Measurements from ENCODE around the gene OSBPL2.

OSBPL2 gene

DNA sequence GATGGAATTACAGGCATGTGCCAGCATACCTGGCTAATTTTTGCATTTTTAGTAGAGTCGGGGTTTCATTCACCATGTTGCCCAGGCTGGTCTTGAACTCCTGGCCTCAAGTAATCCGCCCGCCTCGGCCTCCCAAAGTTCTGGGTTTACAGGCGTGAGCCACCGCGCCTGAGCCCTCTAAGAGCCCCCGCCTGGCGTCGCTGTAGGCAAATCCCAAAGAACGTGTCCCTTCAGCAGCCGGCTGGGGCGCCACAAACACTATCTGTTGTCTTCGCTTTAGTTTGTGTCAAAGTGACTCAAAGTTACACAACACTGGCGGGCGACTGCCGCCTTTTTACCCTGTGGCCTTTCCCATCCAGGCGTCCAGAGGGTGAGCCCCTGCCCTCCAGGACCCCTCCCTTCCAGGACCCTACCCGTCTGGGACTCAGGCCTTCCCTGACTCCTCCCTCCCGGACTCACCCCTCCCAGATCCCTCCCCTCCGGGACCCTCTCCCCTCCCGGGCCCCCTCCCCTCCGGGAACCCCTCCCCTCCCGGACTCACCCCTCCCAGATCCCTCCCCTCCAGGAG lies 63.5 kb downstream of the OSBPL2 start:
- peak; percentile 93 for DNase-seq (ENCODE audit: low spot score)

DNA sequence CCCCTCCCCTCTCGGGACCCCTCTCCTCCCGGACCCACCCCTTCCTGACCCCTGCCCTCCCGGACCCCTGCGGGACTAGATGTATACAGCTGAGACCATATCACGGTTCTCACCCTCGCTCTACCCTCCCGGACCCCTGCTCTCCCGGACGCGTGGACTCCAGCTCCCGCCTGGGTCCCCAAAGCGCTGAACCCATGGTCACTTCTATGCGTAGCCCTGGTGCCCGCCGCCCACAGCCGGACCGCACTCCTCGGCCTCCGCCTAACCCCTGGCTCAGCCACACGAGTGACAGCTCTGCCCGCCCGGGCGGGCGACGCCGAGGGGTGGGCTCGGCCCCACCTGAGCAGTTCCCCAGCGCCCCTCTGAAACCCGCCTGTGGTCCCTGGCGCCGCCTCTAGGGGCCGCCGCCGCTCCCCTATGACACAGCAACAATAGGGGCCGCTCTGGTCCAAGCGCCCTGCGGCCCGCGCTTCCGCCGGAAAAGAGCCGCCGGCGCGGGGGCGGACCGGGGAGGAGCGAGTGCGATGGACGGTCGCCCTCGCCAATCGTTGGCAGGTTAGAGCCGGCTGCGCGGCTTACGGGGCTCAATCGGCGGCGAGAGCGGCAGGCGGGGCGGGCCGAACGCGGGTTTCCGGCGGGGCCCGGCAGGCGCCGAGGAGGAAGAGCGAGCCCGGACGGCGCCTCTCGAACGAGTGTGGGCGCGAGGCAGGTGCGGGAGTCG lies 64.2 kb downstream of the OSBPL2 start, which contains the start of gene ADRM1:
Gene ADRM1 (plus strand): TSS at position 657 of the 721 bp plus-strand sequence. CDS start 572 bp downstream, outside the sequence.
- DNase-seq (ENCODE audit: low spot score): peak; percentile 99

DNA sequence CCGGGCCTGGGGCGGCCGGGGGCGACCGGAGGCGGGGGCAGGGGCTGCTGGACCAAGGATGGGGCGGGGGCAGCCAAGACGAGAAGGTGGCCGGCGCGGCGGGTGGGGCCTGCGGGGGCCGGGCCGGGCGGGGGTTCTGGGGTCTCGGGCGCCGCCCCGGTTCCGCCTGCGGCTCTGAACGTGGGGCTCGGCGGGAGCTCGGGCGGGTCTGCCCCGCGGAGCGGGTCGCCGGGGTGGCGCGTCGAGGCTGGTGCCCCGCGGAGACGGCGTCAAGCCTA lies 64.7 kb downstream of the OSBPL2 start:
- no peak for DNase-seq (ENCODE audit: low spot score)

DNA sequence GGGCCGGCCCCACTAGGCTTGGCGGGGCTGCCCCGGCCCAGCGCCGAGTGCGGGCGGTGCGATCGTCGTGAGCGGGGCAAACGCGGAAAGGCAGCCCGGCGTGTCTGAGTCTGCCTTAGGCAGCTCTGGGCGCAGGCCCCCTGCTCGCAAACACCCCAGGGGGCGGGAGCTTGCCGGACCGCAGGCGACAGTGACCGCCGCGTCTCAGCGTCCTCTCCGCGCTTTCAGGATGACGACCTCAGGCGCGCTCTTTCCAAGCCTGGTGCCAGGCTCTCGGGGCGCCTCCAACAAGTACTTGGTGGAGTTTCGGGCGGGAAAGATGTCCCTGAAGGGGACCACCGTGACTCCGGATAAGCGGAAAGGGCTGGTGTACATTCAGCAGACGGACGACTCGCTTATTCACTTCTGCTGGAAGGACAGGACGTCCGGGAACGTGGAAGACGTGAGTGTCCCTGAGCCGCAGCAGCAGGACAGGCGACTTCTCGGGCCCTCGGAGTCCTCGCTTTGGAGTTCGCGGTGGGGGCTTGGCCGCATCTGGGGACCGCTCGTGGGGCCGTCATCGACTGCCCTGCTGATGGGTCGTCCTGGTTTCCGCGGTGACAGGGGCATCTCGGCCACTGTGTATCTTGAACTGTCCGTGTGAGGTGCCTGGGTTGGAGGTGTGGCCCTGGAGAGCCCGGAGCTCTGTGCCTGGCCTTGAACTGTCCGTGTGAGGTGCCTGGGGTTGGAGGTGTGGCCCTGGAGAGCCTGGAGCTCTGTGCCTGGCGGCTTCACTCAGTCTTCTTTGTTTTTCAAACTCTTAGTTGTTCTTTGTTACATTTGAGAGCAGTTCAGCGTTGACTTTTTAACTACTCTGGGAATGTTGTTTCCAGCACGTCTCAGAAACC lies 65.3 kb downstream of the OSBPL2 start:
- peak; percentile 25 for DNase-seq (ENCODE audit: low spot score)

DNA sequence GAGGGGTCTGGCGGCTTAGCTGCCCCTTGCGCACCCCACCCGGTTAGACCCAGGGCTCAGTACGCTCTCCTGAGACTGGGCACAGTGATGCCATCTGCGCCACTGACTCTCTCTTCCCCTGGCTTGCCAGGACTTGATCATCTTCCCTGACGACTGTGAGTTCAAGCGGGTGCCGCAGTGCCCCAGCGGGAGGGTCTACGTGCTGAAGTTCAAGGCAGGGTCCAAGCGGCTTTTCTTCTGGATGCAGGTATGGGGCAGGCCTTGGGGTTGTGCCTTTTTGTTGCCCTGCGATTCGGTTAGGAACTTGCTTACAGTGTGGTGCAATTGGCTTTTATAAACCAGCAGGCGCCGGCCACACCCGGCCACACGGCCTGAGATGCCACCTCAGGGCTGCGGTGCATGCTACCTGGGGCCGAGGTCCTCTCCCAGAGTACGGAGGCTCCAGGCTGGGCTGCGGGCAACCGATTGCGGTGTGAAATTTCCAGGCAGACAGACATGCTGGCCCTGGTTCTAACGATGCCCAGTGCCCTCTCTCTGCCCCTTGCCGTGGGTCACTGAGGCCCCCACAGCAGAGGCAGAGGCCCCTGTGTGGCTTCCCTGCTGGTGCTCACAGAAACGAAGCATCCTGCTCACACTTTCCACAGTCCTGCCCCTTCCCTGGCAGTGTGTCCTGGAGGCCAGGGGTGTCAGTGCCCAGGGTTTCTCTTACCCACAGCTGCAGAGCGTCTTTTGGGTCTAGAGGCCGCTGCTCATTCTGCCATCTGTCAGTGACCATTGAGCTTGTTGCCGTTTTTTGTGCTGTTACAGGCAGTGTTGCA lies 66.2 kb downstream of the OSBPL2 start:
- no peak for DNase-seq (ENCODE audit: low spot score)

DNA sequence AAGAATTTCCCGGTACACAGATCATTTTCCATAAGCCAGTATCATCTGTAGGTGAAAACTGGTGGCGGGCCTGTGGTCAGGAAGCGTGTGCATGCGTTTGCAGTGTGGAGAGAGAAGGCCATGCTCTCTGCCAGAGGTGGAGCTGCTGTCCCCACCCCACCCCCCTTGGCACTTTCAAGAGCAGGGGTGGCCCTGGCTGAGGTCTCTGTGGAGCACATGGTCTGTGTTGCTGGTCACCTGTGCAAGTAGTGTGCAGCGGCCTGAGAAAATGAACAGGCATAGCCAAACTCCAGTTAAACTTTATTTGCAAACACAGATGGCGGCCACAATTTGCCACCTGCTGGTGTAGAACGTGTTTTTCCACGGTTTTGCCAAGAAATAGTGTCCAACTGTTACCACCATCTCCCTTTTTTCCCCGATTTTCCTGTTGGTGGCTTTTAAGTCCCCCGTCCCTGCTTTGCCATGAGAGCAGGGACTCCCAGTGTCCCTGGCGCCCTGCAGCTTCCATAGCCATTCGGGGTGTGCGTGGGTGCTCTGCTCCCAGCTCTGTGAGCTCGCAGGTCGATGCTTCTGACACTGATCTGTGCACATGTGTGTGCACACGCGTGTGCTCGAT lies 66.9 kb downstream of the OSBPL2 start:
- DNase-seq (ENCODE audit: low spot score): no peak

DNA sequence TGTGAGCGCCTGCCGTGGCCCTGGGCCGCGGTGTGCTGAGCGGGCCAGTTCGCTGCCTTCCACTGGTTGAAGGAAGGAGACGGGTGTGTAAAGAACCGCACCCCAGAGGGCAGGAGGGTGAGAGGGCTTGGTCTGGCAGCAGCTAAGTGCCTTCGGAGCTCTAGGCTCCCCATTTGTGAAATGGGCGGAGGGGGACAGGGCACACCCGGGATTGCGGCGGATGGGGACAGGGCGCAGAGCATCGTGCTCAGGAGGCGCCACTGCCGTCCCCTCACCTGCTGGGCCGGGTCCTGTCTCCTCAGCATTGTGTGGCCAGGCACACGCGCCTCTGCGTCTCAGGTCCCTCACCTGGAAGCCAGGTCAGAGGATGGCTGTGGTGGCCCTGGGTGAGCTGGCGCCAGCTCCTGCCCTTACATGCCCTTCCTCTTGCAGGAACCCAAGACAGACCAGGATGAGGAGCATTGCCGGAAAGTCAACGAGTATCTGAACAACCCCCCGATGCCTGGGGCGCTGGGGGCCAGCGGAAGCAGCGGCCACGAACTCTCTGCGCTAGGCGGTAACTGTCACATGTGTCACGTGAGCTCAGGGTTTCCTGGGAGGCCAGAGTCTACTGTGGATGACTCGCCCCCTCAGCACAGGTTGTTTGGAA lies 67.6 kb downstream of the OSBPL2 start:
- no peak for DNase-seq (ENCODE audit: low spot score)

DNA sequence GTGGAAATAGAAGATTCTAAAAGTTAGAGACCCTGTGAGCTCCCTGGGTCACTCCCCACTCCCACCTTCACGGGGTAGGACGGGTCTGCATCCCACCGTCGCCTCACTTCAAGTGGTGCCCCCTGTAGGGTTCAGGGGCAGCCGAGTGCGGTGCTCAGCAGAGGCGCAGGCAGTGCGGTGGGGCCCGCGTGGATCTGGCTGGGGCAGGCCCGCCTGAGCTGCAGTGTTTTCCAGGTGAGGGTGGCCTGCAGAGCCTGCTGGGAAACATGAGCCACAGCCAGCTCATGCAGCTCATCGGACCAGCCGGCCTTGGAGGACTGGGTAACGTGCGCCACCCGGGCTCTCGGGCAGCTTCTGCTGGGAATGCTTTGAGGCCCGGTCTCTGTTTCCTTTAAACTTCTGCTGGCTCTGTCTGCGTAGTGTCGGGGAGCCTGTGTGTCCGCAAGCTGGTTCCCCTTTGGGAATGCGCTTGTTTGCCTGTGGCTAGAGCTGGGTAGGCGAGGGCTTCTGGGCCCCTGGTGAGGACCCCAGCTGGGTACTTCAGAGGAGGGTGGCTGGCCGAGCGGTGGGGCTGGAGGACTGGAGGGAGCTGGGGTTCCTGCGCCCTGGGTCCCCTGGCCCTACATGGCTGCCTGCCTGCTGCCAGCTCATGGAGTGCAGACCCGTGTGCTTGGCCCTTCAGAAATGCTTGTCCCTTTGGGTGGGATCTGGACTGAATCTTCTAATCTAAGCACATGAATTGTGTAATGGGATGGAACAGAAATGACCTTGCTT lies 68.3 kb downstream of the OSBPL2 start:
- DNase-seq (ENCODE audit: low spot score): no peak

DNA sequence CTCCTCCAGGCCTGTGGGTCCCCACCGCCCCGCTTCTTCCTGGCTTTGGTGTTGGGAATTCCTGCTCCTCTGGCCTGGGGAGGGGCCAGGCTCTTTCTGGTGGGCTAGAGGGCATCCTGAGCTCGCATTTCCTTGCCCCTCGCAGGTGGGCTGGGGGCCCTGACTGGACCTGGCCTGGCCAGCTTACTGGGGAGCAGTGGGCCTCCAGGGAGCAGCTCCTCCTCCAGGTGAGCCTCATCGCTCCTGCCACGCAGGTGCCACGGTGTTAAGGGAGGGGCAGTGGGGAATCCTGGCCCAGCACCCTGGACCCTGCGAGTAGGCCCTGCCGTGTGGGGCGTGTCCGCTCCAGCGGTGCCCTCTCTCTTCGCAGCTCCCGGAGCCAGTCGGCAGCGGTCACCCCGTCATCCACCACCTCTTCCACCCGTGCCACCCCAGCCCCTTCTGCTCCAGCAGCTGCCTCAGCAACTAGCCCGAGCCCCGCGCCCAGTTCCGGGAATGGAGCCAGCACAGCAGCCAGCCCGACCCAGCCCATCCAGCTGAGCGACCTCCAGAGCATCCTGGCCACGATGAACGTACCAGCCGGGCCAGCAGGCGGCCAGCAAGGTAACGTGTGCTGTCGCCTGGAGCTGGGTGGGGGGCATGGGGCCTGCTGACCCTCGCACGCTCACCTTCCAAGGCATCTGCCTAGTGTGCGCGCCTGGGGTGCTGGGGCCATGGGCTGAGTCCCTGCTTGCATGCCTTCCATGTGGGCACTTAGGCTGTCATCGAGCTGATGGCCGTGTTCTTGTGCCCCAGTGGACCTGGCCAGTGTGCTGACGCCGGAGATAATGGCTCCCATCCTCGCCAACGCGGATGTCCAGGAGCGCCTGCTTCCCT lies 69.1 kb downstream of the OSBPL2 start:
- no peak for DNase-seq (ENCODE audit: low spot score)

DNA sequence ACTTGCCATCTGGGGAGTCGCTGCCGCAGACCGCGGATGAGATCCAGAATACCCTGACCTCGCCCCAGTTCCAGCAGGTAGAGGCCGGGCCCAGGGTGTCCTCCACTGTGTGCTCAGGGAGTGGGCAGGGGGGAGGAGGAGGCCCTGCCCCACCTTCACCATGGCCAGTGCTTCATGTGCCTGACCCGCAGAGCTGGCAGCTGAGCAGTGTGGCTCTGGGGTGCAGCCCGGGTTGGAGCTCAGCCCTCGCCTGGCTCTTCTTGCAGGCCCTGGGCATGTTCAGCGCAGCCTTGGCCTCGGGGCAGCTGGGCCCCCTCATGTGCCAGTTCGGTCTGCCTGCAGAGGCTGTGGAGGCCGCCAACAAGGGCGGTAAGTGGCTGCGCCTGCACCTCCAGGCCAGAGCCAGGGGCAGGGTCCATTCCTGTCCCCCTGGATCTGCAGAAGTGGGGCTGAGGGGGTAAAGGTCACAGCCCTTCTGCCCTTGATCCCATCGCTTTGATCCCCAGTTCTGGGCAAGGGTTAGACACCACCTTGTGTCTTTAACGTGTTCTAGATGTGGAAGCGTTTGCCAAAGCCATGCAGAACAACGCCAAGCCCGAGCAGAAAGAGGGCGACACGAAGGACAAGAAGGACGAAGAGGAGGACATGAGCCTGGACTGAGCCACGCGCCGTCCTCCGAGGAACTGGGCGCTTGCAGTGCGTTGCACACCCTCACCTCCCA lies 69.9 kb downstream of the OSBPL2 start:
- DNase-seq (ENCODE audit: low spot score): no peak

DNA sequence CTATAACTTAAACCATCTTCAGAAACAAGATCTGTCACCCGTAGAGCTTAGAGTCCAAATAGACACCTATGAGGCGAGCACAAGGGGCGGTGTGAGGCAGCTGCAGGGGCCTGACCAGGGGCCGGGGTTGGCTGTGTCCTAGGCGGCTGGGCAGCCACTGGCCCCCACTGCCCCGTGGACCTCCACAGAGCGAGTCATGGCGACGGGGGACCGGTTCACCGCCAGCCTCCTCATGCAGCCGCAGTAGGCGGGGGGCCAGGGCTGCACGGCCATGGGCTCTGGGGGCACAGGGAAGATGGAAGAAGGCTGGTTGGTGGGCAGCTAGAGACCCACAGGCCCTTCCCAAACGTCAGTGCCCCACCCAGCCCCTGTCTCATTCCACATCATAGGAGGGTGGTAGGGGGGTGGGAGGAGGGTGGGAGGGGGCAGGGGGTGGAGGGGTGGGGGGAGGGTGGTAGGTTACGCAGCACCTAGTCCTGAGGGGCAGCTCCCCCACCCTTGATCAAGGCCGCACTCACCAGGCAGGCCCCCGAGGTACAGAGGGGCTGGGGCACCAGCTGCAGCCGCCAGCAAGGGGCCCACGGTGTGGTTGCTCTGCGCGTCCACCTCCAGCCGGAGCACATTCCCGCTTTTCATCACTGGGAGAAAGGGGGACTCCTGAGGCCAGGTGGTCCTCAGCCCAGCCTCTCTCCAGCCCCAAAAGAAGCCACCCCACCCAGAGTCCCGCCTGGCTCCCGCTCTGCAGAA lies 71.0 kb downstream of the OSBPL2 start:
- DNase-seq (ENCODE audit: low spot score): no peak

DNA sequence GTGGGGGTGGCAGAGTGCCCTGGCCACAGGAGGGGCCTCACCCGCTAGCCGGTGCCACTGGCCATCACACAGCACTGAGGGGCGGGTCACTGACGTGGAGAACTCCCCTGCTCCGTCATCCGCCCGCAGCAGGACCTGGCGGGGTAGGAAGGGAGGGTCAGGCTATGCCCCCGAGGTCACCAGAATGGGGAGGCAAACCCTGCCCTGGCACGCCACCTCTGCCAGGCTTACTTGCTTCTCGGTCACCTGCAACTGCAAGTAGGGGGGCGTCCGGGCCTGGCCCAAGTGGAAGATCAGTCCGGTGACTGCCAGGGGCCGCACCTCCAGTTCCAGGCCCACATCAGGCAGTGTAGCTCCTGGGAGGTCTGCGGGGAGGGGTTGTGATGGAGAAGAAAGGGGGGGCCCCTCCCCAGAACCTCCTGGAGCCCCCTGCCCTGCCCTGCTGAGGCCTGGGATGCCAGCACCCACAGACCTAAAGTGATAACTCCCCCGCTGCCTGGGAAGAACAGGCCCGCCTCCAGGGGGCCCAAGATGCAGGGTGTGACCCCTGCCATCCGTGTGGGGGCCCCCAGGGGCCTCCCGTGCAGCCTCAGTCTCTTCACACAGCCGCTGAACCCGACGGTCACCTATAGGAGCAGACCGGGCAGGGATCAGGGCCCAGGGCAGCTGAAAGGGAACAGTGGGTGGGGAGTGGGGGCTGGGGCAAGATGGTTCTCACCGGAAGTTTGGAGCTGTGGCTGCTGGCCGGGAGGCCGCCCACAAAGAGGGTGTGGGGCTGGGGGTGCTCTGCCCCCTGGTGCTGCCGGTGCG lies 71.8 kb downstream of the OSBPL2 start:
- no peak for DNase-seq (ENCODE audit: low spot score)

DNA sequence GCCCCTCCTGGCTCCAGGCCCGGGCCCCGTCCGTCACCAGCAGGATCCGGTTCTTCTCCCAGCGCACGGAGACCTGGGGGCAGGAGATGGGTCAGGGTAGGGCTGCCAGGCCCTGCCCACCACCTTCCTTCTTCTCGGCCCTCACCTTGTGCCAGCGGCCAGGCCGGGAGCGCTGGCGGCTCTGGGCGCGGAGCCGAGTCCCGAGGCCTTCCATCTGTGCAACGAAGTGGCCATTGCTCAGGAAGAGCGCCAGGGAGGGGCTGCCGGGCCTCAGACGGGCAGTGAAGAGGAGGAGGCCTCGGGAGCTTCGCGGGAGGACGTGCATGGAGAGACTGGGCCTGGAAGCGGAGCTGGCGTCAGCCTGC lies 72.4 kb downstream of the OSBPL2 start:
- no peak for DNase-seq (ENCODE audit: low spot score)

DNA sequence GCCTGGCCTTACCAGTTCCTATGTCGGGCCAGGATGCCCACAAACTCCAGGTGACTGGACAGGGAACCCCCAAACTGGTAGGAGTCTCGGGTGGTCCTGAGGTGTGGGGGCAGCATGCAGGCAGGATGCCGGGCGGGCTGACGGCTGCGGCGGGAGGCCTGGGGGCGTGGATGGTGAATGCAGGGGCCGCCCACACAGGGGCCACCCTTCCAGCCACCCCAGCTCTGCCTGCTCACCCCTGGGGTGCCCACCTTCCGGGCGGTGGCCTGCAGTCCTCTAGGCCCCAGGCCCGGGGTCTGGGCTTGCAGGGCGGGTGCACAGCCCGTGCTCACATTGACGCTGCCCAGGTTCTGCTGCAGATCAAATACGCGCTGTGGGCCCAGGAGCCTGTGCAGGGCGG lies 72.8 kb downstream of the OSBPL2 start:
- DNase-seq (ENCODE audit: low spot score): no peak

DNA sequence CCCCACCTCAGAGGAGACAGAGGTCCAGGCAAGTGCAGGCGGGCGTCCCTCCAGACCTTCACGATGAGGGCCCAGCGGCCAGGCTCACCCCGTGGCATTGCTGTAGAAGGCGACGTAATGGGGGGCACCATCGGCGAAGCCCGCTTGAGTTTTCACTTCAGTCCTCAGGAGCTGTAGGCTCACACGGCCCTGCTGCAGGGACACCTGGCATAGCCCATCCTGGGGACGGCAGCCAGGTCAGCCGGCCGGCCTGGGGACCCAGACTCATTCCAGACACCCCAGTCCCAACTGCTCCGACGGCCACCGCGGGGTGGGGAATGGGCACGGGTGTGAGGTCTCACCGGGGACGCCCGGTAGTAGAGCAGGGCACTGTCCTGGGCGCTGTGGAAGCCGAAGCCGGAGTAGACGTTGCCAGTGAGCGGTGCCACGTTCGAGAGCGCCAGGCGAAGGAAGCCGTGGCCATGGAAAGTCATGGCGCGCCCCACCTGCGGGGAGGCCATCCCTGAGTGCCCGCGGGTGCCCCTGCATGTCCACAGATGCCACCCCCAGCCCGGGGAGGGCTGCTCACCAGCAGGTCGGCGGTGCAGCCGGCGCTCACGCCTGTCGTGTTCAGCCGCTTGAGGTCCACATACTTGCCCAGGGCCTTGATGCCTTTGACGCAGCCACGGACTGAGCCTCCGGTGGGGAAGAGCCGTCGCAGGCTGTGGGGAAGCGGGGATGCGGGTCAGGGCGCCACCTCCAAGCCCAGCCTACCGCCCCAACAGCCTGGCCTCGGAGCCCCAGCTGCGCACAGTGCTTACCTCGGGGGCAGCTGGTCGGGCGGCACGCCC lies 73.7 kb downstream of the OSBPL2 start:
- no peak for DNase-seq (ENCODE audit: low spot score)

DNA sequence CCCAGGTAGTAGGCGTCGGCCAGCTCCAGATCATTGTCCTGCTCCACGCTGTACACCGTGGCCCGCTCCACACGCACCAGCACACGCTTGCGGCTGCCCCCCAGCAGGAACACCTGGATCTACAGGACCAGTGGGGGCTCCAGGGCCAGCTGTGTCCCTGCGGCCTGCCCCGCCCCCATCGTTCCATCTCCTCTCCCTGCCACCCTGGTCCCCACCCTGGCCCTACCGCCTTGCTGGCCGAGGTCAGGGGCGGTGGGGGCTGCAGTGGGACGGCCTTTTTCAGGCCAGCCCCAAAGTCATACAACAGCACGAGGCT lies 74.3 kb downstream of the OSBPL2 start:
- DNase-seq (ENCODE audit: low spot score): no peak

DNA sequence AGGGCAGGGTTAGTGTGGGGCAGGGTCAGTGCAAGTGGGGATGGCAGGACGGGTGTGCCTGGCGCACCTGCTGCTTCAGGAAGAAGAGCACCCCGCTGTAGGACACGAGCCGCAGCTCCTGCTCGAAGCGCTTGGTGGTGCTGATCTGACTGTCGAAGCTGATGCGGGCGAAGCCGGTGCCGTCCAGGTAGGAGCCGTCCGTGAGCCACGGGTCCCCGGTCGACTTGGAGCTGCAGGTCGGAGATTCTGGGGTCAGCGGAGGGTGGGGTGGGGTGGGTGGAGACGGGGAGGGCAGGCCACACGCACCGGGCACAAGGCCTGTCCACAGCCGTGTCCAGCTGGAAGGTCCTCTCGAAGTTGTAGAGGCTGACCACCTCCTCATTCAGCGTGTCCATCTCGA lies 74.7 kb downstream of the OSBPL2 start:
- no peak for DNase-seq (ENCODE audit: low spot score)

Data from AG08395 (cell line).